Adrenal gland (tissue), 5 donors: ENCODE data around the gene EPB41L2.

Source experiments
- CTCF ChIP-seq, 6 experiments: fragments of 450-650 bp in 4 of 6; fragments of 200-600 bp in 2 of 6; sonication (generic) in 1 of 6; IDR thresholded peaks; 1 replicate in 5 of 6; 2 replicates in 1 of 6; pipeline versions ENCODE4 v1.5.1 to v1.8.0; 2016 to 2021; ENCODE audit warnings: antibody characterized with exemption in 6 of 6, mild to moderate bottlenecking in 2 of 6, moderate library complexity in 1 of 6
- POLR2A ChIP-seq, 2 donors: fragments of 450-650 bp; IDR thresholded peaks; one replicate each; pipeline ENCODE4 v1.6.1; 2017; ENCODE audit warnings: antibody characterized with exemption in 2 of 2, mild to moderate bottlenecking in 2 of 2, moderate library complexity in 1 of 2
- donor health status: DM: no; HTN: no; CAD: no.

DNA sequence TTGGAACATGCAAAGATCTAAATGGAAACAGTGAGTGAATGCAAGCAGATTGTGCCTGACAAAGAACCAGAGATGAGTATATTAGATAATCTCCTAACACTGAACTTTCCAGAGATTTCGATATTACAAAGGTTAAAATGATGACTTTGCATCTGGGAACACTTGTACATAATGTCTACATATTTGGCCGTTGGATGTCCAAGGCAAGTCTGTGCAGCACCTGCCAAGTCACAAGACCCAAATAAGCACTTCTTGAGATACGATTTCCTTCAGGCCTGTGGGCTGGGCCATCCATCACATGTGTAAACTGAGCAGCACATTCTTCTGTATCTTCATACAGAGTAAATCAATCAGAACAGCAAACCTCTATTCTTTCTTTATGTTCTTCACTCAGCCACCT is 268.3 kb downstream of the EPB41L2 start:
- no peak for TF ChIP-seq CTCF (IDR thresholded peaks at IDR 0.05)
- TF ChIP-seq POLR2A (IDR thresholded peaks at IDR 0.05), result no peak
